Measurements from ENCODE around the gene LRRC3B.
A peak's percentile ranks its signal among the peaks of the same experiment; 100 is the strongest.

Gene LRRC3B

GRCh38 chr3:26712211-26713026 is 89.8 kb downstream of the LRRC3B start:
- peak; percentile 10 for DNase-seq (ENCODE audit: low read depth)

DNA sequence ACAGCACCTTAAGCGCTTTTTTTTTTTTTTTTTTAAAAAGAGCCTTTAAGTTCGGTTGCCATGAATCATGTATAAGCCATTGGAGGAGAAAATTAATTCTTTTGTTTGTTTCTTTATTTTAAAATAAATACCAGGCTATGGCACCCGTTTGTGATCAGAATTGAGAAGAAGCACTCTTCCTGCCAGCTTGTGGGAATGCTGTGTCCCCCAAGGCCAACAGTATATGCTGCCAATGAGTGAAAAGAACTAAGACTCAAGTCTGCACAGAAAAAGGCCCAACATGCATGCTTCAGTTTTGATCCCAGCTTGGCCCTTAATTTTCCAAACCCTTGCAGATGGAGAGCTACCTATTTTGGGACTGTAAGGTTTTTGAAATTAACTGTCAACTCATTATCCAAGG is 90.5 kb downstream of the LRRC3B start:
- no peak for DNase-seq (ENCODE audit: low read depth)

- DNase-seq (ENCODE audit: low read depth) = no peak
Measured at GRCh38 chr3:26714485-26714884, 91.9 kb downstream of the LRRC3B start.

GRCh38 chr3:26715431-26715830 is 92.9 kb downstream of the LRRC3B start:
- DNase-seq (ENCODE audit: low read depth) = no peak

DNA sequence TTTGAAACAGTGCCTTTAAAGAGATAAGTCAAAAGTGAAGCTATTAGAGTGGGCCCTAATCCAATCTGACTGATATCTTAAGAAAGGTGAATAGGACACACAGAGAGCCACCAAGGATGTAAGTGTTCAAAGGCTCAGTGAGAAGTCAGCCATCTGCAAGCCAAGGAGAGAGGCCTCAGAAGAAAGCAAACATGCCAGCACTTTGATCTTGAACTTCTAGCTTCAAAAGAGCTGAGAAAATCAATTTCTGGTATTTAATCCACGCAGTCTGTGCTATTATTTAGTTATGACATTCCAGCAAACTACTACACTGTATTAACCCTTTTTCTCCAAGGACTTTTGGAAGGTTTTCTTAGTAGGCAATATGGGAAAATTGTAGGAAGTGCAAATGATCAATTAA is 95.7 kb downstream of the LRRC3B start:
- DNase-seq (ENCODE audit: low read depth) = no peak

- no peak for DNase-seq (ENCODE audit: low read depth)
Measured at GRCh38 chr3:26719134-26719533, 96.6 kb downstream of the LRRC3B start.

DNA sequence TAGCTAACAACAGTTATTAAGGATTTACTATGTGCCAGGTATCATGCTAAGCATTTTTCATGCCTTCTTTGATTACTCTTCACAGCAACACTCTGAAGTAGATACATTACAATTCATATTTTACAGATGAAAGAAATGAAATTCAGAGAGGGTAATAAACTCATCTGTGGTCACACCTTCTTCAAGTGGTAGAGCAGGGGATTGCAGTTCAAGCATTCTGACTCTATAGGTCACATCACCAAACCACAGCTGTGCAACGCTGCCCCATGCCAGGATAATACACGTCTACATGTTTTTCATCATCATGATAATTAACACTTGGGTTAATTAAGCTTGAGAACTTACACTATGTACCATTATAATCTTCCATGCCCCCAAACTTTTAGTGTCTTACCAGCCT is 98.5 kb downstream of the LRRC3B start:
- DNase-seq (ENCODE audit: low read depth) = no peak

- no peak for DNase-seq (ENCODE audit: low read depth)
Measured at GRCh38 chr3:26731843-26732242, 109.3 kb downstream of the LRRC3B start.

DNA sequence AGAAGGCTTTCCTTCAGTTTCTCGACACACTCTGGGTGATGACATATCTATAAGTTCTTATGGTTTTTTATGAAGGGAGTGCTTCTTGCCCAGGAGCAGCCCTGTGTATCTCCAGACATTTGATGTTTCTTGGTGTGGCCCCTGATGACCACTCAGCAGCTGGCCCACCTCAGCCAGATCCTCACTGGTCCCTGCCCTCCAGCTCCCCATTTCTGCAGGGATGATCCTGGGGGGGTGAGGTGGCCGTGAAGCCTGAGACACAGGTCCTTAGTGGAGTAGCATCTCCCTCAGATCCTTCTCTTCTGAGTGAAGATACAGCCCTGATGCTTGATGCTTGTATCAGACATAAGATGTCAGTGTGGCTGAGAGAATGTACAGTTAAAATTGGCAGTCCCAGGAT is 127.7 kb downstream of the LRRC3B start:
- no peak for DNase-seq (ENCODE audit: low read depth)

DNA sequence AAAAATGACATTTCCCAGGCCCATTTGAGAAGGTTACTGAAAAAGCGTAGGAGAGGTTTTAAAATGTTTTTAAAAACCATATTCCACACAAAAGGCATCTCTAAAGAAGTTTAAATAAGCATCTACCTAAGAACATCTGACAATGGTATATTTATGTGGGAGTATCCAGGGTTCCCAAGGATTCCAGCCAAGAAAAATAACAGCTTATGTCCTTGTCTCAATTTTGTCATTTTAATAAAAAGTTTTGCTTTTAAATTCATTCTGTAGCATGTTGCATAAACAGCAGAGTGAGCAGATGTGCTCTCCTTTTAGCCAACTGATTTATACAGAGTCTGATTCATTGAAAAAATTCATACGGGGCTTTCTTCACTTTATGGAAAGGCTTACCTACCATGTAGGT is 129.9 kb downstream of the LRRC3B start:
- no peak for DNase-seq (ENCODE audit: low read depth)

GRCh38 chr3:26753095-26753494 is 130.5 kb downstream of the LRRC3B start:
- DNase-seq (ENCODE audit: low read depth) = no peak

DNA sequence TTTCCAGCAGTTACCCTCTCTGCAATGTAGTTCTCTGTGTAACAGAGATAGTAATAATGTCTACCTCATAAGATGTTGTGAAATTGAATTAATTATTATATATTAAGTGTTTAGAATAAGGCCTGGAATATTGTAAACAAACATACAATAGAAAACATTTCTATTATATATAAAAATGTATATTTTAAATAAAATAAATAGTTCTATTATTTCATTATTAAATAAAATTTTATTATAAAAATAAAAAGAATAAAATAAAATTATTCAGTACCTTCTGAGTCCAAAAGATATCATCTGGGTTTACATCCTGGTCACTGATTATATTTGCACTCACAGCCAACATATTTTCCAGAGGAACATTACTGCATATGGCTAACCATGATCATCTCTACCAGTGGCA is 135.4 kb downstream of the LRRC3B start:
- DNase-seq (ENCODE audit: low read depth) = no peak

Measured in iris pigment epithelial cell (primary cell).